Heart left ventricle (tissue), 16 donors: ENCODE data around the gene NRSN2. TPM values are rescaled to one million over a fixed set of nuclear protein-coding genes. Genes with fewer than 3 reads are reported as not detected.
"Not testable (repeated sequence)": the region's sequence is repeated elsewhere in the genome, so short reads cannot be mapped to it uniquely, and the experiment has no call there.

Experiments
- ATAC-seq, 4 donors: fragments of 200-7000 bp; cut with Tn5 transposase; one replicate each; pipeline ENCODE4 v1.9.1; 2020 to 2022; ENCODE audit warnings: moderate library complexity in 4 of 4, mild to moderate bottlenecking in 3 of 4, moderate number of reproducible peaks in 1 of 4
- DNase-seq, 5 donors: peaks; one replicate each; pipeline ENCODE4 v3.0.0-alpha.2; 2020
- H3K27ac ChIP-seq, 12 donors: fragments of 200-600 bp; sonication (generic) in 4 of 12; one replicate each; pipeline versions ENCODE4 v1.5.0 to v1.8.0; 2016 to 2022; ENCODE audit warnings: mild to moderate bottlenecking in 2 of 12
- H3K27me3 ChIP-seq, 9 donors: fragments of 200-600 bp; sonication (generic) in 2 of 9; one replicate each; pipeline versions ENCODE4 v1.5.1 to v1.8.0; 2016 to 2022; ENCODE audit warnings: mild to moderate bottlenecking in 3 of 9
- H3K36me3 ChIP-seq, 9 donors: fragments of 200-600 bp; sonication (generic) in 2 of 9; one replicate each; pipeline versions ENCODE4 v1.5.0 to v1.8.0; 2018 to 2022; ENCODE audit warnings: mild to moderate bottlenecking in 2 of 9
- H3K4me1 ChIP-seq, 12 donors: fragments of 200-600 bp; sonication (generic) in 4 of 12; one replicate each; pipeline versions ENCODE4 v1.5.0 to v1.8.0; 2016 to 2022; ENCODE audit warnings: mild to moderate bottlenecking in 3 of 12
- H3K4me3 ChIP-seq, 12 donors: fragments of 200-600 bp; sonication (generic) in 4 of 12; one replicate each; pipeline versions ENCODE4 v1.5.0 to v1.8.0; 2017 to 2022; ENCODE audit warnings: mild to moderate bottlenecking in 9 of 12, moderate library complexity in 4 of 12
- H3K9me3 ChIP-seq, 12 donors: fragments of 200-600 bp; sonication (generic) in 4 of 12; one replicate each; pipeline versions ENCODE4 v1.5.0 to v1.8.0; 2016 to 2022; ENCODE audit warnings: mild to moderate bottlenecking in 1 of 12
- POLR2A ChIP-seq, 2 donors: fragments of 450-650 bp; IDR thresholded peaks; one replicate each; pipeline ENCODE4 v1.6.1; 2017; ENCODE audit warnings: antibody characterized with exemption in 2 of 2, mild to moderate bottlenecking in 2 of 2, moderate library complexity in 2 of 2
- WGBS, 4 donors: extraction: QIAGEN DNeasy Blood & Tissue Kit in 2 of 4; methylation state at CpG; one replicate each; pipeline versions ENCODE4 v1.1.5 to v1.1.7; 2013 to 2018; 5-methylcytosine and 5-hydroxymethylcytosine counted together
- intact Hi-C, 10 donors: fragments of 100-400 bp; cut with DNase I; formaldehyde crosslinking; loops; one replicate each; pipeline versions ENCODE4 v1.11.1 to v1.14.2; 2022
- polyA plus RNA-seq, 2 donors: library from polyadenylated mRNA; stranded (reverse); fragments of 200-250 nt; gene quantifications; one replicate each; pipeline ENCODE4 v1.2.3, GENCODE V29; 2013
- total RNA-seq, 9 donors: library from RNA; depleted of rRNA in 2 of 9; stranded (reverse); fragments of >200 nt in 2 of 9; fragmentation: NEBNext Ultra II Directional in 3 of 9; extraction: Animal tissue kit (Norgen Biotek cat#: 25700) in 3 of 9; gene quantifications; one replicate each; pipeline versions ENCODE4 v1.1.0 to v1.2.4, GENCODE V29; 2016 to 2023
- TF ChIP-seq, protein P1 (sequence below), 12 donors: fragments of 200-600 bp; sonication (generic) in 4 of 12; IDR thresholded peaks; one replicate each; pipeline versions ENCODE4 v1.5.0 to v1.8.0; 2018 to 2022; ENCODE audit warnings: antibody characterized with exemption in 12 of 12, mild to moderate bottlenecking in 5 of 12
- donor health status: ischemic (EF 13 %, LVEDD 7.1; RV severe dilation, severe dysfunction).
- donor health status: healthy with polysubstance abuse.
- donor health status: DM: no; HTN: yes; CAD: no.
- donor health status: DM: no; HTN: no; CAD: no.
- donor health status: ischemic (EF 25% LVEDD 6.9; RV normal size, moderate dysfunction).
- donor health status: ischemic (EF 25% LVEDD 5.7; RV mildly dilated, moderate dysfunction).
- donor health status: healthy.
- donor health status: DM: yes; HTN: yes; CAD: no.
- donor health status: ischemic (EF 35%, LVEDD 5.7; RV mildly dilated, moderate dysfunction).
- donor health status: nonischemic (EF 11% LVEDD 7.7; RV severe dilation, severe dysfunction).
- donor health status: DM: yes; HTN: yes; CAD: no.
- donor health status: PGD.
- donor health status: ischemic (EF 29% LVEDD 5.4; RV normal size, mild dysfunction).
- donor health status: nonischemic (EF 23%, LVEDD 6.1; RV moderate dilation, normal function).

NRSN2 gene
- total and polyA plus RNA-seq, 11 donors, result 13.8 to 49.5 (median 28.1) TPM

- Histone ChIP-seq H3K4me1 (peaks cover 0 to 30% (median 12%) of the 10 kb centered on the region in 12 donors), H3K27me3 (no peaks in the 10 kb centered on the region), H3K9me3 (no peaks in the 10 kb centered on the region), H3K27ac (peak overlapping the region in 5 of 12 donors; percentile 19 to 60 (median 52)), H3K4me3 (no peak overlapping the region), H3K36me3 (no peaks in the 10 kb centered on the region)
- DNase-seq (peak; percentile 39 to 65 (median 60)), ATAC-seq (peak; percentile 13 to 85 (median 65))
- WGBS, 4 donors, result 47 to 64% (median 56%) methylated on average over 7 to 9 of the region's 9 CpGs
- intact Hi-C loops, result no loop called here
- TF ChIP-seq, protein P1, sequence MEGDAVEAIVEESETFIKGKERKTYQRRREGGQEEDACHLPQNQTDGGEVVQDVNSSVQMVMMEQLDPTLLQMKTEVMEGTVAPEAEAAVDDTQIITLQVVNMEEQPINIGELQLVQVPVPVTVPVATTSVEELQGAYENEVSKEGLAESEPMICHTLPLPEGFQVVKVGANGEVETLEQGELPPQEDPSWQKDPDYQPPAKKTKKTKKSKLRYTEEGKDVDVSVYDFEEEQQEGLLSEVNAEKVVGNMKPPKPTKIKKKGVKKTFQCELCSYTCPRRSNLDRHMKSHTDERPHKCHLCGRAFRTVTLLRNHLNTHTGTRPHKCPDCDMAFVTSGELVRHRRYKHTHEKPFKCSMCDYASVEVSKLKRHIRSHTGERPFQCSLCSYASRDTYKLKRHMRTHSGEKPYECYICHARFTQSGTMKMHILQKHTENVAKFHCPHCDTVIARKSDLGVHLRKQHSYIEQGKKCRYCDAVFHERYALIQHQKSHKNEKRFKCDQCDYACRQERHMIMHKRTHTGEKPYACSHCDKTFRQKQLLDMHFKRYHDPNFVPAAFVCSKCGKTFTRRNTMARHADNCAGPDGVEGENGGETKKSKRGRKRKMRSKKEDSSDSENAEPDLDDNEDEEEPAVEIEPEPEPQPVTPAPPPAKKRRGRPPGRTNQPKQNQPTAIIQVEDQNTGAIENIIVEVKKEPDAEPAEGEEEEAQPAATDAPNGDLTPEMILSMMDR (IDR thresholded peaks at IDR 0.05), result no peak
- no peak for TF ChIP-seq POLR2A (IDR thresholded peaks at IDR 0.05)
These were observed 26.4 kb downstream of the NRSN2 start for GRCh38 chr20:373171-373890.

DNA sequence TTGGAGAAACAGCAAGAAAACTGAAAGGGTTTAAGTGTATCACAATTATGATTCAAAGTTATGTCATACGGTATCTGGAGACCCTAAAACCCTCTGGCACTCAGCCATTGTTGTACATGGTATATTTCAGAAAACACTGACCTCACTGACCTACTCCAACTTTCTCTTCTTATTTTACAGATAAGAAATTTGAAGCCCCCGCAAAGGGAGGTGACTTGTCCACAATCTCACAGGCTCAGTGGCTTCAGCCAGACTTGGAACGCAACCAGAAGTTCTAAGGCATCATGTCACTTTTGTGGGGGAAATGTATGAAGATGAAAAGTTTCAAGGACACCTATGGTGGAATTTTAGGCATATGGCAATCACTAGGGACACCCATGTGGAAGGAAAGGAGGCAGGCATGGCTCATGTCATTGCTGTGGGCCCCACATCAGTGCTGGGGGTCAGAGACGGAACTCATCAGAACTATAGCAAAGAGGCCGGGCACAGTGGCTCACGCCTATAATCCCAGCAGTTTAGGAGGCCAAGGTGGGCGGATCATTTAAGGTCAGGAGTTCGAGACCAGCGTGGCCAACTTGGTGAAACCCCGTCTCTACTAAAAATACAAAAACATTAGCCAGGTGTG is 28.5 kb downstream of the NRSN2 start:
- Histone ChIP-seq H3K9me3 (no peaks in the 10 kb centered on the region), H3K27ac (no peak overlapping the region), H3K36me3 (no peaks in the 10 kb centered on the region), H3K4me1 (peaks cover 0 to 30% (median 12%) of the 10 kb centered on the region in 12 donors), H3K4me3 (no peak overlapping the region), H3K27me3 (no peaks in the 10 kb centered on the region)
- 77 to 89% (median 85%) methylated on average over 10 of the region's 10 CpGs for WGBS, 4 donors
- intact Hi-C loops, result no loop called here
- ATAC-seq (no peak), DNase-seq (no peak)
- TF ChIP-seq, protein P1 (IDR thresholded peaks at IDR 0.05), result no peak
- TF ChIP-seq POLR2A (IDR thresholded peaks at IDR 0.05), result no peak

- intact Hi-C loops, result no loop called here
- 24 to 50% (median 38%) methylated on average over 2 of the region's 2 CpGs for WGBS, 4 donors
These were observed 29.2 kb downstream of the NRSN2 start for GRCh38 chr20:376089-376488.

DNA sequence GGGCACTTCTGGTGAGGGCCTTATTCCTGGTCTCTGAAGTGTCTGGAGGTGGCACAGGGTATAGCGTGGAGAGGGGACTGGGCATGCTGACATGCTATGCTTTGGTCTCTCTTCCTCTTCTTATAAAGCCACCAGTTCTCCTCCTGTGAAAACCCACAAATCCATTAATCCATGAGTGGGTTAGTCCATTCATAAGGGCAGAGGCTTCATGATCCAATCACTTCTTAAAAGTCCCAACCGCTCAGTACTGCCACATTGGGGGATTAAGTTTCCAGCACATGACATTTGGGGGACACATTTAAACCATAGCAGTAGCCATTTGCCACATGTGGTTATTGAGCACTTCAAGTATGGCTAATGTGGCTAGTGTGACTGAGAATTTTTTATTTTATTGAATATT is 29.8 kb downstream of the NRSN2 start:
- ATAC-seq (no peak), DNase-seq (no peak)
- intact Hi-C loops, result no loop called here
- H3K4me3 ChIP-seq, result no peak overlapping the region
- peaks cover 0 to 25% (median 12%) of the 10 kb centered on the region in 12 donors for H3K4me1 ChIP-seq
- H3K27ac ChIP-seq, result no peak overlapping the region
- no peaks in the 10 kb centered on the region for H3K9me3 ChIP-seq
- H3K27me3 ChIP-seq, result peaks cover 0 to 12% (median 0%) of the 10 kb centered on the region in 9 donors
- TF ChIP-seq, protein P1 (IDR thresholded peaks at IDR 0.05), result no peak
- no peak for TF ChIP-seq POLR2A (IDR thresholded peaks at IDR 0.05)
- 64 to 73% (median 68%) methylated on average over 2 of the region's 2 CpGs for WGBS, 4 donors
- no peaks in the 10 kb centered on the region for H3K36me3 ChIP-seq

More at GRCh38 chr20:376089-376488, 29.2 kb downstream of the NRSN2 start:
- Histone ChIP-seq H3K4me3 (no peak overlapping the region), H3K36me3 (no peaks in the 10 kb centered on the region), H3K4me1 (peaks cover 0 to 30% (median 14%) of the 10 kb centered on the region in 12 donors), H3K9me3 (no peaks in the 10 kb centered on the region), H3K27ac (no peak overlapping the region), H3K27me3 (peaks cover 0 to 5% (median 0%) of the 10 kb centered on the region in 9 donors)
- no peak for TF ChIP-seq POLR2A (IDR thresholded peaks at IDR 0.05)
- TF ChIP-seq, protein P1 (IDR thresholded peaks at IDR 0.05), result no peak
- ATAC-seq (no peak), DNase-seq (no peak)

GRCh38 chr20:377578-377977 is 30.7 kb downstream of the NRSN2 start:
- H3K4me3 ChIP-seq, H3K27ac ChIP-seq, H3K36me3 ChIP-seq, ATAC-seq, DNase-seq, H3K9me3 ChIP-seq, intact Hi-C loops: not testable (repeated sequence)
- 92 to 95% (median 92%) methylated on average over 12 of the region's 12 CpGs for WGBS, 4 donors
- Histone ChIP-seq H3K27me3 (peaks cover 0 to 13% (median 0%) of the 10 kb centered on the region in 9 donors), H3K4me1 (peaks cover 0 to 22% (median 11%) of the 10 kb centered on the region in 12 donors)
